GM12864 (cell line): ENCODE data around the gene ZYG11A.
"Not testable (repeated sequence)": the region's sequence is repeated elsewhere in the genome, so short reads cannot be mapped to it uniquely, and the experiment has no call there.

ENCODE experiments used
- DNase-seq: peaks from one replicate; pipeline ENCODE4 v3.0.0-alpha.2; 2011; ENCODE audit warnings: low read depth
- H3K4me3 ChIP-seq: 2 replicates; pipeline ENCODE4 v1.5.1; 2011; ENCODE audit warnings: mild to moderate bottlenecking, low read depth, low read length, control low read depth
- TF ChIP-seq, protein P1 (sequence below): IDR thresholded peaks from 2 replicates; pipeline ENCODE4 v1.5.1; 2011; ENCODE audit warnings: low read depth, mild to moderate bottlenecking, moderate library complexity, low read length, control low read depth, inconsistent platforms; ENCODE audit errors: missing control alignments

ZYG11A gene

GRCh38 chr1:52834798-52835197, 7.8 kb upstream of the ZYG11A start:
- TF ChIP-seq, protein P1, sequence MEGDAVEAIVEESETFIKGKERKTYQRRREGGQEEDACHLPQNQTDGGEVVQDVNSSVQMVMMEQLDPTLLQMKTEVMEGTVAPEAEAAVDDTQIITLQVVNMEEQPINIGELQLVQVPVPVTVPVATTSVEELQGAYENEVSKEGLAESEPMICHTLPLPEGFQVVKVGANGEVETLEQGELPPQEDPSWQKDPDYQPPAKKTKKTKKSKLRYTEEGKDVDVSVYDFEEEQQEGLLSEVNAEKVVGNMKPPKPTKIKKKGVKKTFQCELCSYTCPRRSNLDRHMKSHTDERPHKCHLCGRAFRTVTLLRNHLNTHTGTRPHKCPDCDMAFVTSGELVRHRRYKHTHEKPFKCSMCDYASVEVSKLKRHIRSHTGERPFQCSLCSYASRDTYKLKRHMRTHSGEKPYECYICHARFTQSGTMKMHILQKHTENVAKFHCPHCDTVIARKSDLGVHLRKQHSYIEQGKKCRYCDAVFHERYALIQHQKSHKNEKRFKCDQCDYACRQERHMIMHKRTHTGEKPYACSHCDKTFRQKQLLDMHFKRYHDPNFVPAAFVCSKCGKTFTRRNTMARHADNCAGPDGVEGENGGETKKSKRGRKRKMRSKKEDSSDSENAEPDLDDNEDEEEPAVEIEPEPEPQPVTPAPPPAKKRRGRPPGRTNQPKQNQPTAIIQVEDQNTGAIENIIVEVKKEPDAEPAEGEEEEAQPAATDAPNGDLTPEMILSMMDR = no peak
- no peak for DNase-seq
- H3K4me3 ChIP-seq = no peak overlapping the region

DNA sequence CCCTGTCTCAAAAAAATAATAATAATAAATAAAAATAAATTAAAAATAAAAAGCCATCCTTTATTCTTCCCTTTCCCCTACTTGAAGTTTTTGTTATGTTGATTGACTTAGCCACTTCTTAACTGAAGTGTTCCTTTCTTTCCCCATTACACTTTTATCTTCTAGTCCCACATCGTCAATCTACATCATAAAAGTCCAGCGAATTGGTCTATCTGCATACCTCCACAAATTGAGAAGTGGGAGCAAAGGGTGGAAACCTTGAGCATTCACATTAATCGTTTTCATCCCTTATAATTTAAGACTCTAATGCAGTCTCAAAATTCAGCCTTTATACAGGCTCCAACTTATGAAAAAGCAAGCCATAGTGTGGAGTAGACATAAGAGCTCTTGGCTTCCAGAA, 6.5 kb upstream of the ZYG11A start:
- DNase-seq = no peak
- H3K4me3 ChIP-seq = no peak overlapping the region
- TF ChIP-seq, protein P1 = no peak

DNA sequence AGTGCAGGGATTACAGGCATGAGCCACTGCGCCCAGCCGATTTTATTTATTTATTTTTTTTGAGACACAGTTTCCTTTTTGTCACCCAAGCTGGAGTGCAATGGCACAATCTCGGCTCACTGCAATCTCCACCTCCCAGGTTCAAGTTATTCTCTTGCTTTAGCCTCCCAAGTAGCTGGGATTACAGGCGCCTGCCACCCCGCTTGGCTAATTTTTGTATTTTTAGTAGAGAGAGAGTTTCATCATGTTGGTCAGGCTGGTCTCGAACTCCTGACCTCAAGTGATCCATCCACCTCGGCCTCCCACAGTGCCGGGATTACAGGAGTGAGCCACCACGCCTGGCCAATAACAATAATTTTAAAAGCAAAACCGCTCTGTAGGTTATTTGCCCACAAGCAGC, 3.4 kb upstream of the ZYG11A start:
- not testable (repeated sequence) for H3K4me3 ChIP-seq, DNase-seq

DNA sequence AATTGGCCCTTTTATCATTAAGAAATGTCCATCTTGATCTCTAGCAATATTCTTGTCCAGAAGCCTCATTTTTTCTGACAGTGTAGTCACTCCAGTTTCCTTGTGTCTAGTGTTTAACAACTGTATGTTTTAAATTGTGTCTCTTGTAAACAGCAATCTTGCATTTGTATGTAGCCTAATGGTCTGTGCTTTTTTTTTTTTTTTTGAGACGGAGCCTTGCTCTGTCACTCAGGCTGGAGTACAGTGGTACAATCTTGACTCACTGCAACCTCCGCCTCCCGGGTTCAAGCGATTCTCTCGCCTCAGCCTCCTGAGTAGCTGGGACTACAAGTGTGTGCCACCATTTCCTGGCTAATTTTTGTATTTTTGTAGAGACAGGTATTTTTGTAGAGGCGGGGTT, 2.6 kb downstream of the ZYG11A start:
- peak overlapping the region; percentile 88; the same call in 1 of the 2 replicates for H3K4me3 ChIP-seq
- DNase-seq = not testable (repeated sequence)

- DNase-seq = no peak
- no peak overlapping the region for H3K4me3 ChIP-seq
- TF ChIP-seq, protein P1 = no peak
Measured at GRCh38 chr1:52848423-52848822, 5.9 kb downstream of the ZYG11A start.

- H3K4me3 ChIP-seq = no peak overlapping the region
- TF ChIP-seq, protein P1 = no peak
- no peak for DNase-seq
Measured at GRCh38 chr1:52850951-52851350, 8.4 kb downstream of the ZYG11A start.

DNA sequence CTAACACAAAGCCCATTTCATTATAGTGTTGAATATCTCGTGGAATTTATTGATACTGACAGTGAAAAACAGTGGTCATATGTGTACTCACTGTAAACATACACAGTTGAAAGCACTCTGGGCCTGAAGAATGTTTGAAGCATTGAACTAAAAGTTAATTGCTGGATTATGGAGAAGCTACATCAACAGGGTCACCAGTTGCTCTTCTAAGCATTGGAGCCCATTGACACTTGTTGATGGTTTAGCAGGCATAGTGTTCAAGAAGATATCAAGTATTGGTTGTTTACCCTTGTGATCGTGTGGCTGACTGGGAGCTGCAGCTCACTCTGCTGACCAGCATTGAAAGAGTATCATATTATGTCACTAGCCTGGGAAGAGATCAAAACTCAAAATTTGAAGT, 10.3 kb downstream of the ZYG11A start:
- no peak for DNase-seq
- TF ChIP-seq, protein P1 = no peak
- no peak overlapping the region for H3K4me3 ChIP-seq

- no peak overlapping the region for H3K4me3 ChIP-seq
- TF ChIP-seq, protein P1 = no peak
Measured at GRCh38 chr1:52855584-52855983, 13.0 kb downstream of the ZYG11A start.

More at GRCh38 chr1:52855584-52855983, 13.0 kb downstream of the ZYG11A start:
- DNase-seq = no peak
